Common myeloid progenitor, CD34-positive (primary cell): Measurements from ENCODE around the gene GRID2.

Experiments used
- CTCF ChIA-PET: fragments of 350-600 bp; sonication (Branson Sonifier 250); formaldehyde crosslinking; loops from one replicate; lab custom pipeline; 2021; ENCODE audit warnings: antibody characterized with exemption; lab: Charles Lee
- POLR2A ChIA-PET: fragments of 350-600 bp; sonication (Branson Sonifier 250); formaldehyde crosslinking; loops from one replicate; lab custom pipeline; 2021; ENCODE audit warnings: antibody characterized with exemption; lab: Charles Lee
- DNase-seq, 3 donors: peaks; one replicate each; pipeline versions ENCODE4 v3.0.0 to v3.0.0-alpha.2; 2013
- H3K27ac ChIP-seq, 2 experiments: 1 replicate in 1 of 2; 2 replicates in 1 of 2; pipeline ENCODE4 v1.7.0; 2013; ENCODE audit warnings: inconsistent platforms in 2 of 2, low read length in 2 of 2, mild to moderate bottlenecking in 2 of 2, low read depth in 1 of 2, moderate library complexity in 1 of 2; ENCODE audit not compliant: severe bottlenecking in 2 of 2, insufficient read depth in 1 of 2, poor library complexity in 1 of 2
- H3K27me3 ChIP-seq, 5 experiments: replicated peaks in 2 of 5; 1 replicate in 3 of 5; 2 replicates in 2 of 5; pipeline versions ENCODE4 v1.6.1 to v1.7.0; 2013; ENCODE audit warnings: low read length in 4 of 5, mild to moderate bottlenecking in 2 of 5, moderate library complexity in 2 of 5, inconsistent platforms in 1 of 5; ENCODE audit not compliant: insufficient read depth in 5 of 5, control insufficient read depth in 4 of 5
- H3K36me3 ChIP-seq, 4 experiments: 1 replicate in 2 of 4; 2 replicates in 2 of 4; pipeline versions ENCODE4 v1.6.1 to v1.7.0; 2013; ENCODE audit warnings: low read length in 3 of 4, control low read depth in 1 of 4, mild to moderate bottlenecking in 1 of 4; ENCODE audit not compliant: control insufficient read depth in 4 of 4, insufficient read depth in 4 of 4
- H3K4me1 ChIP-seq, 4 experiments: 1 replicate in 3 of 4; 2 replicates in 1 of 4; pipeline versions ENCODE4 v1.6.1 to v1.7.1; 2013; ENCODE audit warnings: low read length in 3 of 4, mild to moderate bottlenecking in 3 of 4, control low read depth in 1 of 4, inconsistent platforms in 1 of 4, moderate library complexity in 1 of 4; ENCODE audit not compliant: control insufficient read depth in 4 of 4, insufficient read depth in 4 of 4; ENCODE audit errors: control extremely low read depth in 1 of 4
- H3K4me3 ChIP-seq, 7 experiments: 1 replicate in 4 of 7; 2 replicates in 3 of 7; pipeline versions ENCODE4 v1.5.1 to v1.7.0; 2013; ENCODE audit warnings: mild to moderate bottlenecking in 7 of 7, low read length in 6 of 7, moderate library complexity in 6 of 7, inconsistent platforms in 2 of 7, low read depth in 2 of 7, control low read depth in 1 of 7; ENCODE audit not compliant: insufficient read depth in 4 of 7, control insufficient read depth in 1 of 7; ENCODE audit errors: extremely low read depth in 1 of 7
- H3K9me3 ChIP-seq, 5 experiments: 1 replicate in 4 of 5; 2 replicates in 1 of 5; pipeline versions ENCODE4 v1.6.1 to v1.7.1; 2013; ENCODE audit warnings: low read length in 4 of 5, mild to moderate bottlenecking in 2 of 5, inconsistent platforms in 1 of 5, low read depth in 1 of 5, moderate library complexity in 1 of 5; ENCODE audit not compliant: control insufficient read depth in 4 of 5, insufficient read depth in 2 of 5; ENCODE audit errors: control extremely low read depth in 1 of 5
- WGBS: methylation state at CpG from one replicate; pipeline ENCODE4 v1.1.5; 2013; ENCODE audit not compliant: insufficient coverage; 5-methylcytosine and 5-hydroxymethylcytosine counted together

Gene GRID2

DNA sequence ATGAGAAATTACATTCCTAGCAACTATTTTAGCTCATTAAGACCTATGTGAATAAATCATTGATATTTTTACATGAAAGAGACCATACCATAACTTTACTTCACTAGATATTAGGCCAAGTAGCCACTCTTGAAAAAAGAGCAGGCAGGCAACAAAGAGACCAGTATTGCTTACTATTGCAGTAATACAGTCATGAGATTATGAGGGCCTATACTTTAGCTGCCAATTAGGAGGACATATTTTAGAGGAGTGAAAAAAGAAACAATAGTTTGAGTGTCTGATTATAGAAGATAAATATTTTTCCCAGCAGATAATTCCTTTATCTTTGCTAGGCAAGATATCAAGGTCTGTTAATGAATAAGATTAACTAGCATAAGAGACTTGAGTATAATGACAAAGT is 739.0 kb downstream of the GRID2 start:
- DNase-seq, result no peak
- Histone ChIP-seq H3K27ac (no peak overlapping the region), H3K9me3 (no peaks in the 10 kb centered on the region), H3K36me3 (no peaks in the 10 kb centered on the region), H3K4me3 (no peak overlapping the region), H3K4me1 (no peaks in the 10 kb centered on the region), H3K27me3 (no peaks in the 10 kb centered on the region)
- ChIA-PET CTCF (no interaction called here), POLR2A (no interaction called here)

DNA sequence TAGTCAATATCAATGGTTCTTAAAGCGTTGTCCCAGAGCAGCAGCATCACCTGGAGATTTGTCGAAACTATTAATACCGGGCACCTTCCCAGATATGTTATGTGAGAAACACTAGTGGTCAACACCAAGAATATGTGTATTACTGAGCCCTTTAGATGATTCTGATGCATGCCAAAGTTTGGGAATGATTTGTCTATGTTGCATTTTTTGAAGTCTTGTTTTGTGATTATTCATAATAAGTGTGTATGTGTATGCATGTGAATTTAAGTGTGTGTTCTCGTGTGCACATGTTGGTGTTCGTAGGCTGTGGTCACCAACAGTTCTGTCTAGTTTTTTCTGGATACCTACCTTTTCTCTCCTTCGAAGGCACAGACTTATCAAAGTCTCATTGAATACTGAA is 749.4 kb downstream of the GRID2 start:
- no peaks in the 10 kb centered on the region for H3K27me3 ChIP-seq
- CTCF ChIA-PET, result no interaction called here
- H3K9me3 ChIP-seq, result no peaks in the 10 kb centered on the region
- POLR2A ChIA-PET, result no interaction called here
- H3K27ac ChIP-seq, result no peak overlapping the region
- H3K4me1 ChIP-seq, result no peaks in the 10 kb centered on the region
- 93% methylated on average over 5 of the region's 6 CpGs for WGBS
- H3K36me3 ChIP-seq, result no peaks in the 10 kb centered on the region
- DNase-seq, result no peak
- no peak overlapping the region for H3K4me3 ChIP-seq

DNA sequence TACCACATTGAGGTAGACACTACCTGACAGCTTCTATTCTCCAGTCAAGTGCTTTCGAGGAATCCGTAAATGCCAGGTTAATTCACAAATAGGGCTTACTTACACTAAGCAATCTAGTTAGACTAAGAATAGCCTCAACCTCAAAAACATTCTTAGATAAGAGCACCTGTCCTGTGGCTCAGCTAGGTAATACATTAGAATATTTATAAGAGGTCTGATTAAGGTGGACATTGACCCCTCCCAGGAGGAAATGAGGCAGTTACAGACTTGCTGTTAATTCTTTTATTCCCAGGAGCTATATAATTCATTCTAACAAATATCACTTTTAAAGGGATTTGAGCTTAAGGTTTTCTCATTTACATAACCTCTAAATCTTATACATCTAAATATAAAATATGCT is 758.1 kb downstream of the GRID2 start:
- DNase-seq, result no peak
- CTCF ChIA-PET, result no interaction called here
- Histone ChIP-seq H3K4me1 (no peaks in the 10 kb centered on the region), H3K36me3 (no peaks in the 10 kb centered on the region), H3K27ac (no peak overlapping the region), H3K4me3 (no peak overlapping the region), H3K27me3 (no peaks in the 10 kb centered on the region), H3K9me3 (no peaks in the 10 kb centered on the region)
- 100% methylated on average over 2 of the region's 2 CpGs for WGBS
- POLR2A ChIA-PET, result no interaction called here

DNA sequence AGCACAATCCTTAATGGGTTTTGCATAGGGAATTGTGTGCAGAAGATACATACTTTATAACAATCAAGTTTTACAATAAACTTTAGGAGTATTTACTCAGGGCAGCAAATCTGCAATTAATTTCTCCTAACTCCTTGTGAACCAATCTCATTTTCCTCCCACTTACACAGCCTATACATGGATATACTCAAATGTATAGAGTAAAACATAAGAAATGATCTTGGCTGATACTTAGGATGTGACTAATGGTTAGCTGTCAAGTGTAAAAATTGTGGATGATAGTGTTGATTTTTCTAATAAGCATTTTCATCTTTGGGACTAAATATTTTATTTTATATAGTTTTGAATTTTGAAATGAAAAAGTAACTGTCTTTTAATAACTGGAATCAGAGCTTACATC is 759.6 kb downstream of the GRID2 start:
- Histone ChIP-seq H3K36me3 (no peaks in the 10 kb centered on the region), H3K9me3 (no peaks in the 10 kb centered on the region), H3K4me1 (no peaks in the 10 kb centered on the region), H3K4me3 (no peak overlapping the region), H3K27me3 (no peaks in the 10 kb centered on the region), H3K27ac (no peak overlapping the region)
- ChIA-PET CTCF (no interaction called here), POLR2A (no interaction called here)
- DNase-seq, result no peak

DNA sequence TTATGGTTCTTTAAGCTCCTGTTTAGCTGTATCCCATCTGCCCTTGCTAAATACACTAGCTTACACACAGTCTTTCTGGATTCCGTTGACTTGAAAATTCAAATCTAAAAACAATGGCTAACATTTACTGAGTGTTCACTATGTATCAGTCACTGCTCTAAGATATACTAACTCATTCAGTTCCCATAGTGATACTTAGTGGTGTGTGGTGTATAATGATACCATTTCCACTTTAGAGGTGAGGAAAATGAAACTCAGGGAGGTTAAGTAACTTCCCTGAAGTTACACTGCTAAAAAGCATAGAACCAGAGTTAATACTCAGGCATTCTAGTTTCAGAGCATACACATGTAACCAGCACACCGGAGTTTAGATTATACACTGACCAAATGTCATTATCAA is 762.0 kb downstream of the GRID2 start:
- CTCF ChIA-PET, result no interaction called here
- no CpG with 5 or more reads among the region's 2 CpGs for WGBS
- no peaks in the 10 kb centered on the region for H3K4me1 ChIP-seq
- H3K27ac ChIP-seq, result no peak overlapping the region
- H3K4me3 ChIP-seq, result no peak overlapping the region
- POLR2A ChIA-PET, result no interaction called here
- H3K9me3 ChIP-seq, result no peaks in the 10 kb centered on the region
- no peak for DNase-seq
- H3K36me3 ChIP-seq, result no peaks in the 10 kb centered on the region
- H3K27me3 ChIP-seq, result no peaks in the 10 kb centered on the region

DNA sequence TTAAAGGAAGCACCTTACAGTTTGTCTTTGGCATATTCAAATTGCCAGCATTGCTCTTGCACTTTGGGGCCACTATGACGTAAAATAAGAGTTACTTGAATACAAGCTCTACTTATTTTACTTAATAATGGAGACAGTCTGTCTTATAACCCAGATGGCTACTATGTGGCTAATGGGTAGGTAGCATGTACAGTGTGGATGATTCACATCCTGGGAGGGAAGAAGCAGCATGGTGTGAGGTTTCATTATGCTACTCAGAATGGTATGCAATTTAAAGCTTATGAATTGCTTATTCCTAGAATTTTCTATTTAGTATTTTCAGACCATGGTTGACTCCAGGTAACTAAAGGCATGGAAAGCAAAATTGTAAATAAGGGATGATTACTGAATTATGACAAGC is 763.0 kb downstream of the GRID2 start:
- POLR2A ChIA-PET, result no interaction called here
- DNase-seq, result no peak
- H3K27ac ChIP-seq, result no peak overlapping the region

DNA sequence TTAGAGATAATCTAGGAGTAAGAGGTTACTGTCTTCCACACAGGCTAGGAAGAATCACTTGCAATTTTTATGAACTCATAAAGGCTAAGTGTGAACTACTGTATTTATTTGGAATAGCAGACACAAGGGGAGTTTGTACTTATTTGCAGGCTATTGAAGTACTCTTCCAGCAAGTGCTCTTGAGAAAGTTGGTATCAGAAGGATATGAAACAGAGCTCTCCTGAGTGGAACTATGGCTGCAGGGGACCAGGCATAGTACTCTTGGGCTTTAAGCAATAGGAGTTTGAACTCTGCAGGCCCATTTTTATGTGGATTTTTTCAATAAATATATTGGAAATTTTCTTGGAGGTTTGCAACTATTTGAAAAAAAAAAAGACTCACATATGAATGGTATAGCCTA is 768.5 kb downstream of the GRID2 start:
- H3K4me1 ChIP-seq, result no peaks in the 10 kb centered on the region
- ChIA-PET POLR2A (no interaction called here), CTCF (no interaction called here)
- no peaks in the 10 kb centered on the region for H3K27me3 ChIP-seq
- no peaks in the 10 kb centered on the region for H3K36me3 ChIP-seq
- DNase-seq, result no peak
- H3K9me3 ChIP-seq, result no peaks in the 10 kb centered on the region
- no peak overlapping the region for H3K27ac ChIP-seq
- H3K4me3 ChIP-seq, result no peak overlapping the region

More for the DNA sequence above, 763.0 kb downstream of the GRID2 start:
- CTCF ChIA-PET, result no interaction called here
- WGBS, result no CpG with 5 or more reads among the region's 1 CpG
- Histone ChIP-seq H3K4me3 (no peak overlapping the region), H3K36me3 (no peaks in the 10 kb centered on the region), H3K4me1 (no peaks in the 10 kb centered on the region), H3K9me3 (no peaks in the 10 kb centered on the region), H3K27me3 (no peaks in the 10 kb centered on the region)

DNA sequence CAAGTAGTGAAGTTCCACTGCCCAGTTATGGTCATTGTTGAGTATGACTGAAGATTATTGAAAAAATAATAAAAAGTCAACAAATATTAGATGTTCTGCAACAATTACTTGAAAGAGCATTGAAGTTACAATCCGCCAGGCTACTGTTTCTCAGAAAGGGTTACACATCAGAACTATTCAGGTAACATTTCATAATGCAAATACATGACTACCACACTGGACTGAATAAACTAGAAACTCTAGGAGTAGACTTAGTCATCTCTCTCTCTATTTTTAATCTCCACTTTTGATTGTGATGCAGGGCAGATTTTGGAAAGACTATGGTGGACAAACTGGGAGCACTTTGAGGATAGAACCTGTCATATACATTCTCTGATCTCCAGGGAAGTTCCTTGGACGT is 776.5 kb downstream of the GRID2 start:
- Histone ChIP-seq H3K4me3 (no peak overlapping the region), H3K27me3 (no peaks in the 10 kb centered on the region), H3K36me3 (no peaks in the 10 kb centered on the region), H3K27ac (no peak overlapping the region), H3K4me1 (no peaks in the 10 kb centered on the region), H3K9me3 (no peaks in the 10 kb centered on the region)
- CTCF ChIA-PET, result no interaction called here
- DNase-seq, result no peak
- 100% methylated on average over 1 of the region's 2 CpGs for whole genome bisulfite sequencing
- POLR2A ChIA-PET, result no interaction called here
